Measurements from ENCODE around the gene PHF12. TPM values are rescaled to one million over a fixed set of nuclear protein-coding genes. Genes with fewer than 3 reads are reported as not detected.

The PHF12 gene
- total and polyA plus RNA-seq, 2 experiments from 2014 or later: 19.7 to 41.0 TPM

GRCh38 chr17:28902819-28903545 lies 48.3 kb downstream of the PHF12 start, which contains the start of gene DHRS13:
DHRS13 (minus strand) TSS chr17:28903079; CDS start chr17:28902944, 135 bp downstream.
- Histone ChIP-seq H3K4me2 (peak within 1 kb of the TSS; percentile 92), H2AFZ (peak within 1 kb of the TSS; percentile 95), H3K79me2 (replicated peaks; ENCODE audit: insufficient read depth) (peaks cover 19% of the 10 kb centered on the region; the same call in 1 of the 2 replicates), H3K4me1 (ENCODE audit: insufficient read depth) (peaks cover 20% of the 10 kb centered on the region), H3K36me3 (ENCODE audit: insufficient read depth) (peaks cover 13% of the 10 kb centered on the region), H3K27ac (ENCODE audit: low read depth) (no peak within 1 kb of the TSS), H4K20me1 (replicated peaks; ENCODE audit: insufficient read depth) (peaks cover 6% of the 10 kb centered on the region), H3K9me2 (ENCODE audit: insufficient read depth) (no peaks in the 10 kb centered on the region), H3F3A (replicated peaks; ENCODE audit: low read depth) (peaks cover 48% of the 10 kb centered on the region), H3K4me3 (peak within 1 kb of the TSS; percentile 92), H3K27me3 (ENCODE audit: insufficient read depth) (no peaks in the 10 kb centered on the region)
- Mint-ChIP-seq H3K4me3 (peak within 1 kb of the TSS; percentile 82), H3K4me1 (peaks cover 47% of the 10 kb centered on the region), H3K27ac (peak within 1 kb of the TSS; percentile 23; the same call in 1 of the 2 replicates), H3K27me3 (ENCODE audit: insufficient read depth, low read depth, poor library complexity) (peaks cover 27% of the 10 kb centered on the region), H3K9me3 (no peaks in the 10 kb centered on the region; the same call in 1 of the 3 replicates), H3K36me3 (ENCODE audit: low read depth) (peaks cover 47% of the 10 kb centered on the region)
- peak; percentile 59 for TF ChIP-seq POLR2AphosphoS5 (IDR thresholded peaks at IDR 0.05; ENCODE audit: low read depth)
- TF ChIP-seq ZNF462 (CRISPR knock-in tag; IDR thresholded peaks at IDR 0.05): peak; percentile 24; the same call in 1 of the 2 replicates
- TF ChIP-seq NANOG (IDR thresholded peaks at IDR 0.05; ENCODE audit: borderline replicate concordance): no peak
- TF ChIP-seq EZH2phosphoT487 (IDR thresholded peaks at IDR 0.05; ENCODE audit: unreplicated experiment): no peak
- TF ChIP-seq STAT1 (IDR thresholded peaks at IDR 0.05; ENCODE audit: unreplicated experiment): no peak
- peak; percentile 52; the same call in 1 of the 2 replicates for TF ChIP-seq ZNF114 (CRISPR knock-in tag; IDR thresholded peaks at IDR 0.05)
- TF ChIP-seq JUNB (IDR thresholded peaks at IDR 0.05; ENCODE audit: unreplicated experiment): no peak
- TF ChIP-seq CREB1 (CRISPR knock-in tag; IDR thresholded peaks at IDR 0.05; ENCODE audit: low read depth): peak; percentile 89
- TF ChIP-seq ZNF331 (CRISPR knock-in tag; IDR thresholded peaks at IDR 0.05; ENCODE audit: low read depth): no peak; the same call in 1 of the 2 replicates
- peak; percentile 81 to 91 for TF ChIP-seq CTCF (conservative IDR thresholded peaks at IDR 0.05; ENCODE audit: low read depth in 2 of 2)
- no peak for TF ChIP-seq EZH2 (IDR thresholded peaks at IDR 0.05; ENCODE audit: low read depth, unreplicated experiment)
- TF ChIP-seq ETS1 (IDR thresholded peaks at IDR 0.05): no peak
- TF ChIP-seq REST (IDR thresholded peaks at IDR 0.05; ENCODE audit: unreplicated experiment): no peak
- DNase-seq (ENCODE audit: low spot score) (peak; percentile 96), ATAC-seq (peak; percentile 93)

All from GM23338 (cell line).